HG03135 (cell line): Measurements from ENCODE around the gene F2RL1.
"Not testable (repeated sequence)": the region's sequence is repeated elsewhere in the genome, so short reads cannot be mapped to it uniquely, and the experiment has no call there.

ENCODE experiments used
- ATAC-seq: cut with Tn5 transposase; IDR thresholded peaks from one replicate; pipeline ENCODE4 v1.9.1; 2021; ENCODE audit warnings: mild to moderate bottlenecking, moderate library complexity; ENCODE audit not compliant: unreplicated experiment

Gene F2RL1

GRCh38 chr5:76805821-76806505 lies 12.9 kb upstream of the F2RL1 start:
- ATAC-seq: no peak

GRCh38 chr5:76807296-76807695 lies 11.5 kb upstream of the F2RL1 start:
- ATAC-seq: no peak

- ATAC-seq: no peak
These were observed 10.6 kb upstream of the F2RL1 start for GRCh38 chr5:76808141-76808691.

- no peak for ATAC-seq
These were observed 9.7 kb upstream of the F2RL1 start for GRCh38 chr5:76809141-76809540.

- no peak for ATAC-seq
These were observed 8.6 kb upstream of the F2RL1 start for GRCh38 chr5:76810236-76810635.

GRCh38 chr5:76811214-76811613 lies 7.6 kb upstream of the F2RL1 start:
- ATAC-seq: no peak

GRCh38 chr5:76812209-76812608 lies 6.6 kb upstream of the F2RL1 start:
- not testable (repeated sequence) for ATAC-seq

GRCh38 chr5:76813982-76814562 lies 4.8 kb upstream of the F2RL1 start:
- ATAC-seq: no peak

- no peak for ATAC-seq
These were observed 2.6 kb upstream of the F2RL1 start for GRCh38 chr5:76816110-76816831.

GRCh38 chr5:76819851-76820525 lies 1.2 kb downstream of the F2RL1 start:
- no peak for ATAC-seq

- no peak for ATAC-seq
These were observed 1.7 kb downstream of the F2RL1 start for GRCh38 chr5:76820526-76820890.

GRCh38 chr5:76821136-76821535 lies 2.3 kb downstream of the F2RL1 start:
- ATAC-seq: no peak

- ATAC-seq: not testable (repeated sequence)
These were observed 3.4 kb downstream of the F2RL1 start for GRCh38 chr5:76822105-76822731.

GRCh38 chr5:76826416-76826815 lies 7.6 kb downstream of the F2RL1 start:
- ATAC-seq: not testable (repeated sequence)

- ATAC-seq: no peak
These were observed 12.3 kb downstream of the F2RL1 start for GRCh38 chr5:76831110-76831452.

GRCh38 chr5:76836181-76836580 lies 17.4 kb downstream of the F2RL1 start:
- no peak for ATAC-seq

- no peak for ATAC-seq
These were observed 17.8 kb downstream of the F2RL1 start for GRCh38 chr5:76836585-76836984.

- no peak for ATAC-seq
These were observed 19.8 kb downstream of the F2RL1 start for GRCh38 chr5:76838481-76839261.

GRCh38 chr5:76841361-76841760 lies 22.5 kb downstream of the F2RL1 start:
- ATAC-seq: no peak

GRCh38 chr5:76845890-76846289 lies 27.1 kb downstream of the F2RL1 start:
- no peak for ATAC-seq
